Activated B cell treated with CpG ODN at 0.5 μM for 24 hours (primary cell): ENCODE data around the gene HEPACAM. TPM values are rescaled to one million over a fixed set of nuclear protein-coding genes. Genes with fewer than 3 reads are reported as not detected.

Source experiments
- ATAC-seq: fragments of 200-7000 bp; cut with Tn5 transposase; one replicate; pipeline ENCODE4 v1.10.0; 2021; ENCODE audit warnings: low read depth, mild to moderate bottlenecking, moderate library complexity
- CTCF ChIA-PET: fragments of 350-600 bp; sonication (Branson Sonifier 250); formaldehyde crosslinking; loops from one replicate; lab custom pipeline; 2021; ENCODE audit warnings: antibody characterized with exemption; lab: Charles Lee
- POLR2A ChIA-PET: fragments of 350-600 bp; sonication (Branson Sonifier 250); formaldehyde crosslinking; loops from one replicate; lab custom pipeline; 2021; ENCODE audit warnings: antibody characterized with exemption; lab: Charles Lee
- DNase-seq: peaks from one replicate; pipeline ENCODE4 v3.0.0; 2022
- H3K27ac Mint-ChIP-seq: one replicate; pipeline ENCODE4 v1.8.0; 2020; ENCODE audit warnings: mixed read lengths
- H3K27me3 Mint-ChIP-seq: one replicate; pipeline ENCODE4 v1.8.0; 2021; ENCODE audit warnings: mixed read lengths
- H3K36me3 Mint-ChIP-seq: one replicate; pipeline ENCODE4 v1.8.0; 2021; ENCODE audit warnings: low read depth, mixed read lengths
- H3K4me1 Mint-ChIP-seq: one replicate; pipeline ENCODE4 v1.8.0; 2021; ENCODE audit warnings: mixed read lengths
- H3K4me3 Mint-ChIP-seq: one replicate; pipeline ENCODE4 v1.8.0; 2020; ENCODE audit warnings: mild to moderate bottlenecking, mixed read lengths
- H3K9me3 Mint-ChIP-seq: one replicate; pipeline ENCODE4 v1.8.0; 2020; ENCODE audit warnings: mixed read lengths
- intact Hi-C: fragments of 100-400 bp; cut with micrococcal nuclease; formaldehyde crosslinking; loops from one replicate; pipeline ENCODE4 v1.15.1; 2024
- total RNA-seq: library from RNA; stranded (reverse); gene quantifications from 2 replicates; pipeline ENCODE4 v1.2.3, GENCODE V29; 2022
- TF ChIP-seq, protein P1 (sequence below): fragments of 200-600 bp; IDR thresholded peaks from one replicate; pipeline ENCODE4 v1.8.0; 2022; ENCODE audit warnings: antibody characterized with exemption, mild to moderate bottlenecking

Gene HEPACAM
- total RNA-seq, 1 donor from 2014 or later: not detected

DNA sequence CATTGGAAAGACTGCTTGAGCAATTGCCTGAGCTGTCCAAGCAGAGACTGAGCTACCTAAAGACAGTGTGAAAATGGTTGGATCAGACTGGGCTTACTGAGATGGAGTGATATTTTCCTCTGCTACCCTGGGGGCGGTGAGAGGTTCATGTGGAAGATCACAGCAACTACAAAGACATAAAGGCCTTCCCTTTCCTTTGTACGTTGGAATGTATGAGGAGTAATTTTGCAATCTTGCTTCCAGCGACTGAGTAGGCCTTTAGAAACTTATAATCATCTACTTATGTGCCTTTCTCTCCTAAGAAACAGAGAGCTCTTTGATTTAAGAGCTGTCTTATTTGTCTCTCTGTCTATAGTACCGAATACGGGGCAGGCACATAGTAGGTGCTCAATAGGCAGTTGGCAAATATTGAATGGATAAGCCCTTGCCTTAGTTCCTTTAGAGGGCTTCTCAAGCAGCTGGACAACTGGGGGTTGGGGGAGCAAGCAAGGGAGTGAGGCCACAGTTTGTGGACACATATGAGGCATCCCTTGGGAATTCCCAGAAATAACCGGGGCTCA lies 2.4 kb upstream of the HEPACAM start:
- ChIA-PET POLR2A (no interaction called here), CTCF (no interaction called here)
- Mint-ChIP-seq H3K27me3 (peaks cover 23% of the 10 kb centered on the region), H3K9me3 (no peaks in the 10 kb centered on the region), H3K4me1 (no peaks in the 10 kb centered on the region), H3K4me3 (no peak overlapping the region), H3K36me3 (no peaks in the 10 kb centered on the region), H3K27ac (no peak overlapping the region)
- TF ChIP-seq, protein P1, sequence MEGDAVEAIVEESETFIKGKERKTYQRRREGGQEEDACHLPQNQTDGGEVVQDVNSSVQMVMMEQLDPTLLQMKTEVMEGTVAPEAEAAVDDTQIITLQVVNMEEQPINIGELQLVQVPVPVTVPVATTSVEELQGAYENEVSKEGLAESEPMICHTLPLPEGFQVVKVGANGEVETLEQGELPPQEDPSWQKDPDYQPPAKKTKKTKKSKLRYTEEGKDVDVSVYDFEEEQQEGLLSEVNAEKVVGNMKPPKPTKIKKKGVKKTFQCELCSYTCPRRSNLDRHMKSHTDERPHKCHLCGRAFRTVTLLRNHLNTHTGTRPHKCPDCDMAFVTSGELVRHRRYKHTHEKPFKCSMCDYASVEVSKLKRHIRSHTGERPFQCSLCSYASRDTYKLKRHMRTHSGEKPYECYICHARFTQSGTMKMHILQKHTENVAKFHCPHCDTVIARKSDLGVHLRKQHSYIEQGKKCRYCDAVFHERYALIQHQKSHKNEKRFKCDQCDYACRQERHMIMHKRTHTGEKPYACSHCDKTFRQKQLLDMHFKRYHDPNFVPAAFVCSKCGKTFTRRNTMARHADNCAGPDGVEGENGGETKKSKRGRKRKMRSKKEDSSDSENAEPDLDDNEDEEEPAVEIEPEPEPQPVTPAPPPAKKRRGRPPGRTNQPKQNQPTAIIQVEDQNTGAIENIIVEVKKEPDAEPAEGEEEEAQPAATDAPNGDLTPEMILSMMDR: no peak
- intact Hi-C loops: no loop called here
- ATAC-seq (no peak), DNase-seq (no peak)

DNA sequence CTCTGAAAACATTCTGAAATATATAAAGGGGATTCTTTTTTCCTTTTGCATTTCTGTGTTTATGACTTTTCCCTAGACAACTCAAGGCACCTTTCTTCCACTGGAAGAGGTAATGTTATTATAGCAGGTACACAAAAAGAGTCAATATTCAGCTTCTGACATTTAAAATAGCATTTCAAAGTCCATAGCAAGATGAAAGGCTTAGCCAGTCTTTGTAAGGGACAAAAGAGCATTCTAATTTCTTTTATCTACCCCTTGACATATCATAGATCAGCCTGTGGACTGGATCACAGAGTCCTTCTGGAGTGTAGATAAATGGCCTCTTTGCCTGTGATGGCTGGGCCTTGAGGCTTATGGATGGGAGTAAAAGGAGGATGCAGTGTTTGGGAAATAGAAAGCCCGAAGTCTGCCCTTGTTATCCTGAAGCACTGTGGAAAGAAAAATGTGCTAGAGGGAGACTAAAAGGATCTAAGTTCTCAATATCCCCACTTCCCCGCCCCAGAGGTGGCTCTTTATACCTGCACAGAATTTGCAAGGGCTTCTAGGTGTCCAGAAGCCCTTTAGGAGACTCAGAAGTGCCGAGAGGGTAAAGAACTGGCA lies 1.6 kb upstream of the HEPACAM start:
- ChIA-PET CTCF (no interaction called here), POLR2A (no interaction called here)
- no peak for DNase-seq
- Mint-ChIP-seq H3K4me3 (no peak overlapping the region), H3K27me3 (peaks cover 21% of the 10 kb centered on the region), H3K36me3 (no peaks in the 10 kb centered on the region), H3K4me1 (no peaks in the 10 kb centered on the region), H3K9me3 (no peaks in the 10 kb centered on the region), H3K27ac (no peak overlapping the region)
- TF ChIP-seq, protein P1: no peak
- intact Hi-C loops: no loop called here
- no peak for ATAC-seq

DNA sequence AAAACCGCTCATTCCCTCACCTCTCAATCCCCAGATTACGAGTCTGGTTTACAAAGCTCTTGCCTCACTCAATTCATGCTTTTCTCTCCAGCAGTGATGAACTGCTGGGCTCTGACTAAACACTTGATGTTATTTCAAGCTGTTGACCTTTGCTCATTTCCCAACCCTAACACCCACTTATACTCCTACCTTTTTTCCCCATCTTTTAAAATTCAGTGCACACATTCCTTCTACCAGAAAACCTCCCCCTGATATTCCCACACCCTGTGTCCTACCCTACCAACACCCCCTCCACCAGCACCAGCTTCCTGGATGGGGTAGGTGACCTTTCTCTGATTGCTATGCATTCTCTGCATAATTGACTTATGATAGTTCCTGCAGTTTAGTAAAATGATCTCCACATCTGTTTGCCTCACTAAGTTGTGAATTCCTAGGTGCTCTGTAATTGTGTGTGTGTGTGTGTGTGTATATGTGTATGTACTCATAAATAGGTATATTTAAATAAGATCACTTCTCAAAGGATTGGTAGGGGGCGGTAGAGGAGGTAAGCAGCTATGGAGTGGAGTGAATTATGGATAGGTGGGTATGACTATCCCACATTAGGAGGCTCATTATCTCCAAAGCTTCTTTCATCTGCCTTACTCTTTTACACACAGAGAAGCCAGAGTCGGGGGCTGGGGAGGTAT lies 842 bp downstream of the HEPACAM start:
- Mint-ChIP-seq H3K4me1 (peaks cover 3% of the 10 kb centered on the region), H3K27ac (no peak overlapping the region), H3K27me3 (peaks cover 12% of the 10 kb centered on the region), H3K9me3 (no peaks in the 10 kb centered on the region), H3K4me3 (no peak overlapping the region), H3K36me3 (no peaks in the 10 kb centered on the region)
- ChIA-PET POLR2A (no interaction called here), CTCF (no interaction called here)
- no peak for ATAC-seq
- no peak for DNase-seq
- TF ChIP-seq, protein P1: no peak
- intact Hi-C loops: no loop called here

DNA sequence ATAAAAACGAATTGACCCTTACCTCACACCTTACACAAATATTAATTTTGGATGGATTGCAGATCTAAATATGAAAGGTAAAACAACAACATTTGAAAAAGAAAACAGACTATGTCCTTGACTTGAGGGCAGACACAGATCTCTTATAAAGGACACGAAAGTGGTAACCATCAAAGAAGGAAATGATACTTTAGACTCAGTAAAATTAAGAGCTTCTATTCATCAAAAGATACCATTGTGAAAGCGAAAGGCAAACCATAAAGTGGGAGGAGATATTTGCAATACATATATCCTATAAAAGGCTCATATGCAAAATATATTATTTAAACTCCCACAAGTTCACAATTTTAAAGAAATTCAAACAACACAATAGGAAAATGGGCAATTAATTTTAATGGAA lies 5.0 kb downstream of the HEPACAM start:
- POLR2A ChIA-PET: no interaction called here
- Mint-ChIP-seq H3K27ac (no peak overlapping the region), H3K4me3 (no peak overlapping the region), H3K9me3 (no peaks in the 10 kb centered on the region), H3K27me3 (peaks cover 4% of the 10 kb centered on the region), H3K4me1 (peaks cover 3% of the 10 kb centered on the region), H3K36me3 (no peaks in the 10 kb centered on the region)
- TF ChIP-seq, protein P1: no peak
- CTCF ChIA-PET: no interaction called here
- DNase-seq: no peak
- ATAC-seq: no peak
- intact Hi-C loops: no loop called here

DNA sequence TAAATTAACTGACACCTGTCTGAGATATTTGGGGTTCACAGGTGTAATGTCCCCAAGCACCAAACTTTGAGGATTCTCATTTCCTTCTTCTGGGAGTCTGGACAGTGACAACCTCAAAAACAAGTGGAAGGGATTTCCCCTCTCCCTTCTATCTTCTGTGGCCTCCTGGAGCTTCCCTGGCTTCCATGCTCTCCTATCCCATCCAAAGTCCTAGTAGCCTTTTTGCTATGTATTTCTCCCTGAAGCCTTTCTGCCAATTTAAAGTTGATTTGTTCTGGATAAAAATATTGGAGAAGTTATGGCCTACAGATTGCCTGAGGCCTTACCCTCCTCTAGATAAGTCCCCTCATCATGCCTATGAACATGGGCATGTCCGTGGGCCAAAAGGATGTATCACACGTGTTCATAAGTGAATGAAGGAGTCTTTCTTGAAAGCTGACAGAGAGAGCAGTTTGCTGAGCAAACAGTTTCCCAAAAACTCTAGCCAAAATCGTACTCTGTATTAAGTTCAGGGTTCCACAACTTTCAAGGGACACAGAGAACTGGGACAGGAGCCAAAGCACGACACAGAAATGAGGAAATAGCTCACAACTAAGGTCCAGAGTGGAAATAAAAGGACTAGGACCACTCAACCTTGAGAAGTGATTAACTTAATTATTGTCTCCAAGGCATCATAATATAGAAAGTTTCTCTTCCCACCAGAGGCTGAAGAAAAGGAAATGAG lies 6.7 kb downstream of the HEPACAM start:
- intact Hi-C loops: no loop called here
- peaks cover 8% of the 10 kb centered on the region for H3K27me3 Mint-ChIP-seq
- ChIA-PET POLR2A (no interaction called here), CTCF (no interaction called here)
- no peak for DNase-seq
- no peak overlapping the region for H3K27ac Mint-ChIP-seq
- H3K36me3 Mint-ChIP-seq: no peaks in the 10 kb centered on the region
- peaks cover 3% of the 10 kb centered on the region for H3K4me1 Mint-ChIP-seq
- TF ChIP-seq, protein P1: no peak
- no peak for ATAC-seq
- H3K9me3 Mint-ChIP-seq: no peaks in the 10 kb centered on the region
- no peak overlapping the region for H3K4me3 Mint-ChIP-seq
